Trophoblast cell (in vitro differentiated cells and primary cell): ENCODE results near the gene SCART1.

ENCODE experiments used
- DNase-seq, 2 donors: peaks; one replicate each; pipeline ENCODE4 v3.0.0-alpha.2; 2016
- H2AFZ ChIP-seq: 2 replicates; pipeline ENCODE4 v1.6.1; 2013; ENCODE audit warnings: low read length, moderate library complexity, mild to moderate bottlenecking; ENCODE audit not compliant: insufficient read depth, poor library complexity
- H2AK5ac ChIP-seq: 2 replicates; pipeline ENCODE4 v1.6.1; 2013; ENCODE audit warnings: mild to moderate bottlenecking, low read length
- H2BK120ac ChIP-seq: 2 replicates; pipeline ENCODE4 v1.6.1; 2013; ENCODE audit warnings: low read length, mild to moderate bottlenecking, moderate library complexity; ENCODE audit not compliant: insufficient read depth, poor library complexity
- H2BK12ac ChIP-seq: 2 replicates; pipeline ENCODE4 v1.6.1; 2013; ENCODE audit warnings: mild to moderate bottlenecking, low read length, moderate library complexity
- H2BK5ac ChIP-seq: 2 replicates; pipeline ENCODE4 v1.6.1; 2013; ENCODE audit warnings: low read length, low read depth, moderate library complexity, mild to moderate bottlenecking; ENCODE audit not compliant: poor library complexity
- H3K14ac ChIP-seq: 2 replicates; pipeline ENCODE4 v1.6.1; 2013; ENCODE audit warnings: mild to moderate bottlenecking, low read length
- H3K18ac ChIP-seq: 2 replicates; pipeline ENCODE4 v1.6.1; 2013; ENCODE audit warnings: mild to moderate bottlenecking, low read length
- H3K23ac ChIP-seq: 2 replicates; pipeline ENCODE4 v1.6.1; 2013; ENCODE audit warnings: low read length
- H3K27ac ChIP-seq: 2 replicates; pipeline ENCODE4 v1.5.1; 2013; ENCODE audit warnings: low read depth, mild to moderate bottlenecking, inconsistent platforms, low read length, moderate library complexity
- H3K27me3 ChIP-seq: 2 replicates; pipeline ENCODE4 v1.6.1; 2013; ENCODE audit warnings: inconsistent platforms, mild to moderate bottlenecking, low read length, moderate library complexity; ENCODE audit not compliant: insufficient read depth
- H3K36me3 ChIP-seq, 2 experiments: 1 replicate in 1 of 2; 2 replicates in 1 of 2; pipeline ENCODE4 v1.6.1; 2013; ENCODE audit warnings: low read length in 2 of 2, mild to moderate bottlenecking in 2 of 2, moderate library complexity in 1 of 2; ENCODE audit not compliant: insufficient read depth in 2 of 2, control insufficient read depth in 1 of 2
- H3K4ac ChIP-seq: 2 replicates; pipeline ENCODE4 v1.6.1; 2013; ENCODE audit warnings: low read depth, mild to moderate bottlenecking, low read length, moderate library complexity
- H3K4me1 ChIP-seq, 2 experiments: 1 replicate in 1 of 2; 2 replicates in 1 of 2; pipeline ENCODE4 v1.6.1; 2013; ENCODE audit warnings: low read length in 2 of 2, mild to moderate bottlenecking in 2 of 2, moderate library complexity in 1 of 2; ENCODE audit not compliant: insufficient read depth in 2 of 2, control insufficient read depth in 1 of 2
- H3K4me2 ChIP-seq: 2 replicates; pipeline ENCODE4 v1.6.1; 2013; ENCODE audit warnings: inconsistent platforms, mild to moderate bottlenecking, low read length, moderate library complexity
- H3K4me3 ChIP-seq: 2 replicates; pipeline ENCODE4 v1.5.1; 2013; ENCODE audit warnings: mild to moderate bottlenecking, low read depth, low read length, inconsistent platforms
- H3K79me1 ChIP-seq: one replicate; pipeline ENCODE4 v1.6.1; 2013; ENCODE audit warnings: low read length
- H3K79me2 ChIP-seq: 2 replicates; pipeline ENCODE4 v1.6.1; 2013; ENCODE audit warnings: low read length, mild to moderate bottlenecking; ENCODE audit not compliant: control insufficient read depth, insufficient read depth, poor library complexity
- H3K9ac ChIP-seq: 2 replicates; pipeline ENCODE4 v1.6.1; 2013; ENCODE audit warnings: mild to moderate bottlenecking, low read length
- H3K9me3 ChIP-seq: 2 replicates; pipeline ENCODE4 v1.6.1; 2013; ENCODE audit warnings: low read depth, mild to moderate bottlenecking, control low read depth, inconsistent platforms, low read length; ENCODE audit not compliant: insufficient read depth
- H4K12ac ChIP-seq: 2 replicates; pipeline ENCODE4 v1.6.1; 2013; ENCODE audit warnings: low read depth, mild to moderate bottlenecking, low read length, moderate library complexity
- H4K8ac ChIP-seq: 2 replicates; pipeline ENCODE4 v1.6.1; 2013; ENCODE audit warnings: low read depth, mild to moderate bottlenecking, low read length, moderate library complexity
- H4K91ac ChIP-seq: one replicate; pipeline ENCODE4 v1.6.1; 2013; ENCODE audit warnings: low read depth, mild to moderate bottlenecking, low read length, moderate library complexity
- WGBS: extraction: QIAGEN DNeasy Blood & Tissue Kit; methylation state at CpG from one replicate; pipeline ENCODE4 v1.1.7; 2013; ENCODE audit warnings: missing lambda C conversion rate; ENCODE audit not compliant: insufficient read length, insufficient coverage; ENCODE audit errors: extremely low coverage; 5-methylcytosine and 5-hydroxymethylcytosine counted together

The SCART1 gene

GRCh38 chr10:133475821-133476640, 22.3 kb downstream of the SCART1 start:
- no peak overlapping the region for H2BK120ac ChIP-seq
- no peak for DNase-seq
- no peak overlapping the region for H3K4me2 ChIP-seq
- peak overlapping the region; percentile 54 for H3K4me3 ChIP-seq
- H3K4ac ChIP-seq, result no peak overlapping the region
- H3K14ac ChIP-seq, result no peak overlapping the region
- no peak overlapping the region for H2AK5ac ChIP-seq
- no peaks in the 10 kb centered on the region for H3K4me1 ChIP-seq
- H4K12ac ChIP-seq, result no peak overlapping the region
- no peak overlapping the region for H2BK5ac ChIP-seq
- H3K27me3 ChIP-seq, result no peaks in the 10 kb centered on the region
- no peak overlapping the region for H4K8ac ChIP-seq
- H3K36me3 ChIP-seq, result no peaks in the 10 kb centered on the region
- peaks cover 44% of the 10 kb centered on the region for H3K9me3 ChIP-seq
- H3K27ac ChIP-seq, result no peak overlapping the region
- no peak overlapping the region for H3K9ac ChIP-seq
- no peak overlapping the region for H3K23ac ChIP-seq
- H3K79me1 ChIP-seq, result no peaks in the 10 kb centered on the region
- no CpG with 5 or more reads among the region's 11 CpGs for WGBS
- H2AFZ ChIP-seq, result no peak overlapping the region
- H3K18ac ChIP-seq, result no peak overlapping the region
- no peak overlapping the region for H4K91ac ChIP-seq
- H2BK12ac ChIP-seq, result no peak overlapping the region
- no peaks in the 10 kb centered on the region for H3K79me2 ChIP-seq

- Histone ChIP-seq H3K9ac (no peak overlapping the region), H3K79me2 (no peaks in the 10 kb centered on the region), H4K12ac (no peak overlapping the region), H4K91ac (no peak overlapping the region), H2BK5ac (no peak overlapping the region), H3K4me2 (no peak overlapping the region), H3K79me1 (no peaks in the 10 kb centered on the region), H2AK5ac (no peak overlapping the region), H3K4me3 (no peak overlapping the region), H2AFZ (no peak overlapping the region), H2BK12ac (no peak overlapping the region), H3K14ac (no peak overlapping the region), H3K27ac (no peak overlapping the region), H3K27me3 (no peaks in the 10 kb centered on the region), H3K4ac (no peak overlapping the region), H2BK120ac (no peak overlapping the region), H3K36me3 (no peaks in the 10 kb centered on the region), H3K9me3 (peaks cover 44% of the 10 kb centered on the region), H3K18ac (no peak overlapping the region), H4K8ac (no peak overlapping the region), H3K4me1 (no peaks in the 10 kb centered on the region), H3K23ac (no peak overlapping the region)
- DNase-seq, result no peak
- WGBS, result no CpG with 5 or more reads among the region's 9 CpGs
Measured at GRCh38 chr10:133476641-133476990, 22.9 kb downstream of the SCART1 start.

- H3K27me3 ChIP-seq, result no peaks in the 10 kb centered on the region
- H3K4ac ChIP-seq, result no peak overlapping the region
- H2BK5ac ChIP-seq, result no peak overlapping the region
- no peaks in the 10 kb centered on the region for H3K79me2 ChIP-seq
- H3K79me1 ChIP-seq, result no peaks in the 10 kb centered on the region
- peaks cover 19% of the 10 kb centered on the region for H3K9me3 ChIP-seq
- DNase-seq, result no peak
- no peak overlapping the region for H2AFZ ChIP-seq
- no peak overlapping the region for H4K8ac ChIP-seq
- no peak overlapping the region for H4K91ac ChIP-seq
- H3K9ac ChIP-seq, result no peak overlapping the region
- H3K4me1 ChIP-seq, result no peaks in the 10 kb centered on the region
- no peaks in the 10 kb centered on the region for H3K36me3 ChIP-seq
- no peak overlapping the region for H3K18ac ChIP-seq
- H3K23ac ChIP-seq, result no peak overlapping the region
- no peak overlapping the region for H3K4me2 ChIP-seq
- H3K27ac ChIP-seq, result no peak overlapping the region
- whole genome bisulfite sequencing, result no CpG with 5 or more reads among the region's 12 CpGs
- no peak overlapping the region for H3K4me3 ChIP-seq
- H4K12ac ChIP-seq, result no peak overlapping the region
- H2AK5ac ChIP-seq, result no peak overlapping the region
- no peak overlapping the region for H3K14ac ChIP-seq
- no peak overlapping the region for H2BK12ac ChIP-seq
- no peak overlapping the region for H2BK120ac ChIP-seq
Measured at GRCh38 chr10:133481086-133481643, 27.4 kb downstream of the SCART1 start.

- no peak overlapping the region for H3K9ac ChIP-seq
- no peaks in the 10 kb centered on the region for H3K36me3 ChIP-seq
- no peak overlapping the region for H3K27ac ChIP-seq
- no peak overlapping the region for H2BK5ac ChIP-seq
- no peak overlapping the region for H2AK5ac ChIP-seq
- H3K27me3 ChIP-seq, result no peaks in the 10 kb centered on the region
- no peak overlapping the region for H2BK120ac ChIP-seq
- no peaks in the 10 kb centered on the region for H3K79me1 ChIP-seq
- H3K4me2 ChIP-seq, result no peak overlapping the region
- no CpG with 5 or more reads among the region's 10 CpGs for WGBS
- H4K12ac ChIP-seq, result no peak overlapping the region
- H3K9me3 ChIP-seq, result peaks cover 14% of the 10 kb centered on the region
- H4K8ac ChIP-seq, result no peak overlapping the region
- no peak overlapping the region for H3K14ac ChIP-seq
- no peak overlapping the region for H3K4ac ChIP-seq
- H3K4me3 ChIP-seq, result no peak overlapping the region
- no peak overlapping the region for H3K18ac ChIP-seq
- no peak overlapping the region for H4K91ac ChIP-seq
- no peak overlapping the region for H2BK12ac ChIP-seq
- no peak for DNase-seq
- H3K79me2 ChIP-seq, result no peaks in the 10 kb centered on the region
- no peaks in the 10 kb centered on the region for H3K4me1 ChIP-seq
- no peak overlapping the region for H3K23ac ChIP-seq
- no peak overlapping the region for H2AFZ ChIP-seq
Measured at GRCh38 chr10:133481657-133482056, 27.9 kb downstream of the SCART1 start.
